ENCODE measurements around the gene CRAMP1.

DNA sequence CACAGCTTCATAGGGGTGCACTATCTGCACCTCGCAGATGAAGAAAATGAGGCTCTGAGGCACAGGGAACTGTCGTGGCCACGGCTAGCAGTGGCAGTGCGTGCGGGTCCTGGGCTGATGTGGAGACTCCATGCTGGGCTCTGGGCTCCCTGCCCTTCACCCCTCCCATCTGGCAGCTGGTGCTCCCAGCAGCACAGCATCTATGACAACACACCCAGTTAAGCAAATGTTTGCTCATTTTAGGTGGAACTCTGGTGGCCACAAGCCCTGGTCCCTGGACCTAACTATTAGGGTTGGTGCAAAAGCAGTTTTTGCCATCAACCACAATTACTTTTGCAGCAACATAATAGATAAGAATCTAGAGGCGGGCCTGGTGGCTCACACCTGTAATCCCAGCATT, 31.2 kb upstream of the CRAMP1 start:
- no peak for TF ChIP-seq POLR2A (IDR thresholded peaks at IDR 0.05)
- TF ChIP-seq CTCF (IDR thresholded peaks at IDR 0.05 in 8 of 11, conservative IDR thresholded peaks at IDR 0.05 in 3 of 11), result no peak
- TF ChIP-seq POLR2AphosphoS5 (IDR thresholded peaks at IDR 0.05), result no peak
